GM21423 (cell line): ENCODE data around the gene ZFHX3.
A peak's percentile ranks its signal among the peaks of the same experiment; 100 is the strongest.

ENCODE experiments used
- ATAC-seq: cut with Tn5 transposase; IDR thresholded peaks from one replicate; pipeline ENCODE4 v1.9.1; 2021; ENCODE audit warnings: mild to moderate bottlenecking, moderate library complexity; ENCODE audit not compliant: unreplicated experiment

ZFHX3 gene

GRCh38 chr16:72811876-72812275, 236.1 kb downstream of the ZFHX3 start:
- ATAC-seq, result no peak

GRCh38 chr16:72811188-72811720, 236.7 kb downstream of the ZFHX3 start:
- no peak for ATAC-seq

- no peak for ATAC-seq
Observed at GRCh38 chr16:72810480-72810879, 237.4 kb downstream of the ZFHX3 start.

DNA sequence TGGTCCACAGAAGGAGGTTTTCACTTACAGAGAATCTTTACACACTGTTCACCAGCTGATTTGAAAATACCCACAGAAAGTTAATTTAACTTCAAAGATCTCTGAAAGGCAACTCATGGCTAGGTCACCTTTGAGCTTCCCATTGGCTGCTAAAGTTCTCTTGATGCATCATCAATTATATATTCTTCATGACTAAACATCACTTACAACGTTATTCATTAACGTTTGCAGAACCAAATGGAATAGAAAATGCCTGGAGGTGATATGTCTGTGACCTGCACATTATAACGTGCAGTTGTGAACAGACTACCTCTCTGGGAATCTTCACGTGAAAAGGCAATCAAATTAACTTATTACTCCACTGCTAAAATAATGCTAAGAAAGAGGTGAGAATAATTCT, 238.5 kb downstream of the ZFHX3 start:
- no peak for ATAC-seq

DNA sequence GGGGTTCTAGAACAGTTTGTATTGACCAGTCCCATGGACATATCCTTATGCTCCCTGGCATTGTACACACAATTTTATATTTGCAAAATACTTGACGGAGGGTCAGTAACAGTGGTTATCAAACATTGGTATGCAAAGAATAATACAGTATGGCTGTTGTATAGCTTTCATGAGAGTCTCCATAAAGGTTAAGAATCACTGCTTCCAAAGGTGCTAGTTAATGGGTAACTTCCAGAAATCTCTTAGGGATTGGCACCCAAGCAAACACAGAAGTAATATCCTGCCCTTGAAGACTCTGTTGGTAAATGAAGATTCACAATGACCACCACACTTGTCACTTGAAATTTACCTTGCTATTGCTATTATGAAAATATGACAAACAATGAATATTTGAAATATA, 239.2 kb downstream of the ZFHX3 start:
- ATAC-seq, result no peak

DNA sequence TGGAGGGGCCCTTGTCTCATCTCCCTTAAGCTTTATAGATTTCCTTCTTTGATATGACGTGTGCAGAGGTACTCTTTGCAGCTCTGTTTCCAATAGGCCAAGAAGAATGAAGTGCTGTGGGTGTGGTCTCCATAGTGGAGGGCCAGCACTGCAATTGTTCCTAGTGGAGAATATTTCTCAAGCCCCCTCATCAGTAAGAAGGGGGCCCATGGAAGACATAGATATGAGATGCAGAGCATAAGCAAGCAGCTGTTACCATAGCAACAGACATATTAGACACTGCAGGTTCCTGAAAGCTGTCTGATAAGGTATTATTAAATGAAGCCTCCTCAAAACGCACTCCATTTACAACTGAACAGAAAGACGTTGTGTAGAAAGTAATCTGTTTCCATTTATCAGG, 240.7 kb downstream of the ZFHX3 start:
- ATAC-seq, result no peak

DNA sequence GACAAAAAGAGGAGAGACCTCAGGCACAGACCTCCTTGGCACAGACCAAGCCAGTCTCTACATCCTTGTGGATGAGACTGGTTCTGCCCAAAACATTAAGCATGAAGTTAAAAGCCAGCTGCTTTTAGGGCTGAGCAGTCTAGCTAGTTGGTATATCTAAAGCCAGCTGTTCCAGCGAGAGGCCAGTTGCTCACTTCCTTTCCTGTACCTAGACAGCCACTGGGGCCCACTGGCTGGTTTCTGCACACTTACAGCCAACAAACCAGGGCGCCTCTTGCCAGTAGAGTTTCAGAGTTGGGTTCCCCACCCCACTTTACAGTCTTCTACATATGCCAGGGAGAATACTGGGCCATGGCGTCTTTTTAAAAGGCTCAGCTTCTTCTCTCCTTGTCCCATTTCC, 242.4 kb downstream of the ZFHX3 start:
- no peak for ATAC-seq

- no peak for ATAC-seq
Observed at GRCh38 chr16:72800524-72801161, 247.3 kb downstream of the ZFHX3 start.

DNA sequence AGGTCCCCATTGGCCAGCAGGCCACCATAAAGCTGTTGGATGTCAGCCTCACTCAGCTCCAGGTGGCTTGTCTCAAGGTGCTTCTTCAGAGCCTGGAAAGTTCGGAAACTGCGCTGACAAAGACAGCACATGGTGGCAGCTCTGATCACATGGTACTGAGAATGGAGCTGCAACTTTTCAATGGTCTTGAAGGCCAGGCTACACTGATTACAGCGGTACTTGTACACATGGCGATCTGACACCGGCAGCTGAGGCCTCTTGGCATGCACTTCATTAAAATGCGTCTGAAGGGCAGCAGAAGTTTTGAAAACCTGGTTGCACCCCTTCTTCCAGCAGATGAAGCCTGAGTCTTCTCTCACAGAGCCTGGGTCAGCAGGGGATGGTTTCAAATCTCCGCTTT, 249.7 kb downstream of the ZFHX3 start:
- no peak for ATAC-seq

GRCh38 chr16:72797621-72798020, 250.3 kb downstream of the ZFHX3 start:
- ATAC-seq, result no peak

- ATAC-seq, result no peak
Observed at GRCh38 chr16:72796222-72796621, 251.7 kb downstream of the ZFHX3 start.

GRCh38 chr16:72794986-72795385, 252.9 kb downstream of the ZFHX3 start:
- ATAC-seq, result no peak

DNA sequence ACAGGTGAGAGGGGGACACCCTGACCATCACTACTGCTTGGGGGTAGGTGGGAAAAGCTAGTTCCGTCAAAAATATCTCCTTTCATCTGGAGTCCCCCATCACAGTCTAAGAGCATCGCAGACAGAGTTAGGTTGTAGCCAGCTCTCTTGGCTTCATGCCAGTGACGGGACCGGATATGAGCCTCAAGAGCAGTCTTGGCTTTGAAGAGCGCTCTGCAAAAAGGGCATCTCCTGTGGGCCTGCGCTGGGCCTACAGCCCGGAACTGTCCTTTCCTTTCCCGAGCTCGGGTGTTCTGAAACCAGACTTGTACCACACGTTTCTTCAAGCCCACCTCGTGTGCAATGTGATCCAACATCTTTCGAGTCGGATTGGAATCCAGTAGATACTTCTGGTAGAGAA, 253.6 kb downstream of the ZFHX3 start:
- no peak for ATAC-seq

DNA sequence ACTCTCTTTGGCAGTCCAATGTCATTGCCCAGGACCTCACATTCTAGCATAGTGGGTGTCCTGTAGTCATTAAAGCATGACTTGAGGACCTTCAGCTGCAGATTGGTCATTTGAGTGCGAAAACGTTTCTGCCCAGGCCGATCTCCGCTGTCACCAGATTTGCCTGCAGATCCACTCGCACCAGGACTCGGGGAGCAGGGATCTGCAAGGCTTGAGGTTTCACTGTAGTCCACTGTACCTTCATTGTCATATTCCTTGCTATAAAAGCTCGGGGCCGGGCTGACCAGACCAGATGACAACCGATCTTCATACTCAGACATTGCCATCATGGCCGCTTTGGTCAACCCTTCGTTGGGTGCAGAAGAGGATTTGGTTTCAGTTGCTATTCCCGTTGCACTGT, 254.2 kb downstream of the ZFHX3 start:
- ATAC-seq, result no peak

DNA sequence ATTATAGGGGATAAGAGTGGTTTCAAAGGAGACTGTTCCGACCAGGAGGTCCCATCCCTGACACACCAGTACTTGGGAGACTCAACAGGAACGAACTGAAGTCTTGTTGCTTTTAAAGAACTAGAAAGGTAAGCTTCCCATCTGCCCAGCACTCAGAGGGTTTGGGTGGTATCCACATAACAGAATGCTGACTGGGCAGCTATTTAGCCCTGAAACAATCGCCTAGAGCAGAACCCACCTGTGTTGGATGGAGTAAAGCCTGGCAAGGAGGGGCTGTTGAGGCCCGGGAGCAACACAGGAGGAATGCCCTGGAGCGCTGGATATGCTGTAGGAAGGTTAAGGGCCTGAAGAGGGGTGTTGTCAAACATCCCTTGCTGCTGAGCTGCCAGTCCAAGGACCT, 254.9 kb downstream of the ZFHX3 start:
- no peak for ATAC-seq

GRCh38 chr16:72791786-72792185, 256.1 kb downstream of the ZFHX3 start:
- no peak for ATAC-seq

DNA sequence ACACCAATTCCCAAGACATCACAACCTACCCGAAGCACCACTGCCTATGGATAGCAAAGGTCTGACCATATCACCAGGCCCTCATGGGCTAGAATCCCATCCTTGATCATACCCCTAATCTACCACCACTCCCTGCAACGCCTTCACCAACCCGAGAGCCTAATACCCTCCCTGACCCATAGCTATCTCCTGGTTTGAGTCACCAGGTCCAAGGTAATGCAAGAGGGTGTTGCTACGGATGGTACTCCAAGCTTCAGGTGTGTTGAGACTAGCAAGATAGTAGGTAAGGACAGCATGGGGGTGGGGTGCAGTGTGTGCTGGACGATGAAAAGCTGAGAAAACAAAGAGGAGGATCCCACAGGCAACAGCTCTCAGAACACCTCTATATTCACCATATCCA, 258.0 kb downstream of the ZFHX3 start:
- no peak for ATAC-seq

- ATAC-seq, result no peak
Observed at GRCh38 chr16:72789465-72789864, 258.5 kb downstream of the ZFHX3 start.

GRCh38 chr16:72788269-72788809, 259.6 kb downstream of the ZFHX3 start:
- no peak for ATAC-seq

DNA sequence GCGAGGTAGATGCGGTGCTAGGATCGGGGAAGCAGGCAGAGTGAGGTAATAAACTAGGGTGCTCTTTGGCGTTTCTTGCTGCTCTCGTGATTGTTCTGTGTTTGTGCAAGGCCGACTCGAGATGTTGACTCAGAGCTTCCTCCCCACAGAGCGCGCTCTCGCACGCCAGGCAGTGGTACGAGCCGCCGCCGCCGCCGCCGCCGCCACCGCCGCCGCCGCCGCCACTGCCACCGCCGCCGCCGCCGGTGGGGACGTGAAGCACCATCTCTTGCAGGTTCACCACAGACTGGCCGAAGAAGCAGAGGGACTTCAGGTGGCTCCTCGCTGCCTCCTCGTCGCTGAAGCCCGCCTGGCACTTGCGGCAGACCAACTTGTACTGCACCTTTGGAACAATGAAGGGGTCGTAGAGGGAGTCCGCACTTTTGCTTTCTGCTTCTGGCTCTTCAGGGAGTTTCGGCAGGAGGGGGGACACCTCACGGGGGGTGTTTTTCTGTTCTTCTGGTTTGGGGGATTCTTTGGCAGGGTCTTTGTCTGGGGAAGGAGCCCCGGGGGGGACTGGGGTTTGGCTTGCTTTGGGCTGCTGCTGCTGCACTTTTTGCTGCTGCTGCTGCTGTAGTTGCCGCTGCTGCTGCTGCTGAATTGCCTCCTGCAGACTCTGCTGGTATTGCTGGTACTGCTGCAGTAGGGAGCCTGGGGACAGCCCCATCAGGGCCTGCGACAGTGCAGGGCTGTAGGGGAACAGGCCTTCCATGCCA, 260.2 kb downstream of the ZFHX3 start:
- peak; percentile 89 for ATAC-seq

GRCh38 chr16:72787130-72787513, 260.8 kb downstream of the ZFHX3 start:
- ATAC-seq, result no peak

DNA sequence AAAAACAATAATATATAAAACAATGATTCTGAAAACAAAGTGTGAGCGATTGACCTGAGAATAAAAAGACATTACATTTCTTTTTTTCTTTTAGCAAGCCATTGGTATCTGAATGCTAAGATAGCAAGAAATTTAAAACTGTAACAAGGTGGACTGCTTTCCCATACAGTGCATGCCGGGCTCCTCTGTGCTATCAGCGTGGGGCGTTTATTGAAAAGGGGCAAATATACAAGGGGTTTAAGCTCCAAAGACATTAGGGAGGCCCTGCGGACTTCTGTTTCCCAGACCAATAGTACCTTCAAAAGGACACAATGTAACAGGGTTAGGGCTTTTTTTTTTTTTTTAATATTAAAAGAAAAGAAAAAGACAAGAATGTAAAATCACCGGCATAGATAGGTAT, 261.3 kb downstream of the ZFHX3 start:
- no peak for ATAC-seq
